HCT116 (cell line): ENCODE measurements around the gene ROGDI.

Experiments used
- EGR1 ChIP-seq: IDR thresholded peaks from 2 replicates; pipeline ENCODE4 v1.6.1; 2012; ENCODE audit warnings: low read depth
- ELF1 ChIP-seq: IDR thresholded peaks from 2 replicates; pipeline ENCODE4 v1.6.1; 2012; ENCODE audit warnings: low read depth, borderline replicate concordance
- EZH2 ChIP-seq: fragments of 200-600 bp; sonication (generic); IDR thresholded peaks from 2 replicates; pipeline ENCODE4 v1.6.1; 2017; ENCODE audit warnings: antibody characterized with exemption, mixed run types
- JUND ChIP-seq: IDR thresholded peaks from 2 replicates; pipeline ENCODE4 v1.6.1; 2012
- POLR2A ChIP-seq: IDR thresholded peaks from 2 replicates; pipeline ENCODE4 v1.7.0; 2011; ENCODE audit warnings: borderline replicate concordance; ENCODE audit not compliant: insufficient read depth, insufficient read length; ENCODE audit errors: extremely low read depth
- POLR2AphosphoS5 ChIP-seq: IDR thresholded peaks from 2 replicates; pipeline ENCODE4 v1.6.1; 2011; ENCODE audit warnings: mild to moderate bottlenecking, low read depth, low read length, moderate library complexity
- SRF ChIP-seq: IDR thresholded peaks from 2 replicates; pipeline ENCODE4 v1.6.1; 2012; ENCODE audit warnings: low read depth
- TCF7L2 ChIP-seq: IDR thresholded peaks from 2 replicates; pipeline ENCODE4 v1.7.0; 2011; ENCODE audit warnings: borderline replicate concordance, inconsistent platforms; ENCODE audit not compliant: insufficient read depth, insufficient read length; ENCODE audit errors: extremely low read depth
- YY1 ChIP-seq: IDR thresholded peaks from 2 replicates; pipeline ENCODE4 v1.6.1; 2011; ENCODE audit warnings: low read length, low read depth, moderate library complexity, mild to moderate bottlenecking; ENCODE audit not compliant: insufficient replicate concordance; ENCODE audit errors: extremely low read depth
- ZNF274 ChIP-seq: fragments of 200-500 bp; sonication (Bioruptor generic); IDR thresholded peaks from 2 replicates; pipeline ENCODE4 v1.6.1; 2014; ENCODE audit warnings: mild to moderate bottlenecking, low read depth, low read length, inconsistent platforms
- TF ChIP-seq, protein P1 (sequence below), 3 experiments: fragments of 200-600 bp in 1 of 3; sonication (generic) in 1 of 3; IDR thresholded peaks in 2 of 3; conservative IDR thresholded peaks in 1 of 3; 2 replicates each; pipeline ENCODE4 v1.5.1; 2012 to 2017; ENCODE audit warnings: low read depth in 2 of 3, low read length in 2 of 3, antibody characterized with exemption in 1 of 3, borderline replicate concordance in 1 of 3, control low read depth in 1 of 3, mild to moderate bottlenecking in 1 of 3, mixed read lengths in 1 of 3, mixed run types in 1 of 3, moderate library complexity in 1 of 3; ENCODE audit not compliant: insufficient read depth in 1 of 3
- TF ChIP-seq, protein P2 (sequence below): IDR thresholded peaks from 2 replicates; pipeline ENCODE4 v1.6.1; 2012; ENCODE audit warnings: low read depth

GRCh38 chr16:4799171-4799855 lies 3.1 kb downstream of the ROGDI start:
- TF ChIP-seq POLR2A (no peak), EZH2 (no peak), POLR2AphosphoS5 (no peak), ELF1 (no peak), EGR1 (no peak), TCF7L2 (no peak), ZNF274 (no peak), YY1 (no peak), JUND (no peak), SRF (no peak)
- TF ChIP-seq, protein P1, sequence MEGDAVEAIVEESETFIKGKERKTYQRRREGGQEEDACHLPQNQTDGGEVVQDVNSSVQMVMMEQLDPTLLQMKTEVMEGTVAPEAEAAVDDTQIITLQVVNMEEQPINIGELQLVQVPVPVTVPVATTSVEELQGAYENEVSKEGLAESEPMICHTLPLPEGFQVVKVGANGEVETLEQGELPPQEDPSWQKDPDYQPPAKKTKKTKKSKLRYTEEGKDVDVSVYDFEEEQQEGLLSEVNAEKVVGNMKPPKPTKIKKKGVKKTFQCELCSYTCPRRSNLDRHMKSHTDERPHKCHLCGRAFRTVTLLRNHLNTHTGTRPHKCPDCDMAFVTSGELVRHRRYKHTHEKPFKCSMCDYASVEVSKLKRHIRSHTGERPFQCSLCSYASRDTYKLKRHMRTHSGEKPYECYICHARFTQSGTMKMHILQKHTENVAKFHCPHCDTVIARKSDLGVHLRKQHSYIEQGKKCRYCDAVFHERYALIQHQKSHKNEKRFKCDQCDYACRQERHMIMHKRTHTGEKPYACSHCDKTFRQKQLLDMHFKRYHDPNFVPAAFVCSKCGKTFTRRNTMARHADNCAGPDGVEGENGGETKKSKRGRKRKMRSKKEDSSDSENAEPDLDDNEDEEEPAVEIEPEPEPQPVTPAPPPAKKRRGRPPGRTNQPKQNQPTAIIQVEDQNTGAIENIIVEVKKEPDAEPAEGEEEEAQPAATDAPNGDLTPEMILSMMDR (IDR thresholded peaks at IDR 0.05 in 2 of 3, conservative IDR thresholded peaks at IDR 0.05 in 1 of 3; ENCODE audit: borderline replicate concordance in 1 of 3, insufficient read depth in 1 of 3, low read depth in 2 of 3, low read length in 2 of 3) = no peak
- TF ChIP-seq, protein P2, sequence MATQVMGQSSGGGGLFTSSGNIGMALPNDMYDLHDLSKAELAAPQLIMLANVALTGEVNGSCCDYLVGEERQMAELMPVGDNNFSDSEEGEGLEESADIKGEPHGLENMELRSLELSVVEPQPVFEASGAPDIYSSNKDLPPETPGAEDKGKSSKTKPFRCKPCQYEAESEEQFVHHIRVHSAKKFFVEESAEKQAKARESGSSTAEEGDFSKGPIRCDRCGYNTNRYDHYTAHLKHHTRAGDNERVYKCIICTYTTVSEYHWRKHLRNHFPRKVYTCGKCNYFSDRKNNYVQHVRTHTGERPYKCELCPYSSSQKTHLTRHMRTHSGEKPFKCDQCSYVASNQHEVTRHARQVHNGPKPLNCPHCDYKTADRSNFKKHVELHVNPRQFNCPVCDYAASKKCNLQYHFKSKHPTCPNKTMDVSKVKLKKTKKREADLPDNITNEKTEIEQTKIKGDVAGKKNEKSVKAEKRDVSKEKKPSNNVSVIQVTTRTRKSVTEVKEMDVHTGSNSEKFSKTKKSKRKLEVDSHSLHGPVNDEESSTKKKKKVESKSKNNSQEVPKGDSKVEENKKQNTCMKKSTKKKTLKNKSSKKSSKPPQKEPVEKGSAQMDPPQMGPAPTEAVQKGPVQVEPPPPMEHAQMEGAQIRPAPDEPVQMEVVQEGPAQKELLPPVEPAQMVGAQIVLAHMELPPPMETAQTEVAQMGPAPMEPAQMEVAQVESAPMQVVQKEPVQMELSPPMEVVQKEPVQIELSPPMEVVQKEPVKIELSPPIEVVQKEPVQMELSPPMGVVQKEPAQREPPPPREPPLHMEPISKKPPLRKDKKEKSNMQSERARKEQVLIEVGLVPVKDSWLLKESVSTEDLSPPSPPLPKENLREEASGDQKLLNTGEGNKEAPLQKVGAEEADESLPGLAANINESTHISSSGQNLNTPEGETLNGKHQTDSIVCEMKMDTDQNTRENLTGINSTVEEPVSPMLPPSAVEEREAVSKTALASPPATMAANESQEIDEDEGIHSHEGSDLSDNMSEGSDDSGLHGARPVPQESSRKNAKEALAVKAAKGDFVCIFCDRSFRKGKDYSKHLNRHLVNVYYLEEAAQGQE = no peak
